C4-2B (cell line): Measurements from ENCODE around the gene ZDHHC24.

ENCODE experiments used
- ZFX ChIP-seq: fragments of 450-650 bp; IDR thresholded peaks from 2 replicates; pipeline ENCODE4 v1.6.1; 2017
- TF ChIP-seq, protein P1 (sequence below): fragments of 450-650 bp; conservative IDR thresholded peaks from 2 replicates; pipeline ENCODE4 v1.5.1; 2017; ENCODE audit warnings: mild to moderate bottlenecking

DNA sequence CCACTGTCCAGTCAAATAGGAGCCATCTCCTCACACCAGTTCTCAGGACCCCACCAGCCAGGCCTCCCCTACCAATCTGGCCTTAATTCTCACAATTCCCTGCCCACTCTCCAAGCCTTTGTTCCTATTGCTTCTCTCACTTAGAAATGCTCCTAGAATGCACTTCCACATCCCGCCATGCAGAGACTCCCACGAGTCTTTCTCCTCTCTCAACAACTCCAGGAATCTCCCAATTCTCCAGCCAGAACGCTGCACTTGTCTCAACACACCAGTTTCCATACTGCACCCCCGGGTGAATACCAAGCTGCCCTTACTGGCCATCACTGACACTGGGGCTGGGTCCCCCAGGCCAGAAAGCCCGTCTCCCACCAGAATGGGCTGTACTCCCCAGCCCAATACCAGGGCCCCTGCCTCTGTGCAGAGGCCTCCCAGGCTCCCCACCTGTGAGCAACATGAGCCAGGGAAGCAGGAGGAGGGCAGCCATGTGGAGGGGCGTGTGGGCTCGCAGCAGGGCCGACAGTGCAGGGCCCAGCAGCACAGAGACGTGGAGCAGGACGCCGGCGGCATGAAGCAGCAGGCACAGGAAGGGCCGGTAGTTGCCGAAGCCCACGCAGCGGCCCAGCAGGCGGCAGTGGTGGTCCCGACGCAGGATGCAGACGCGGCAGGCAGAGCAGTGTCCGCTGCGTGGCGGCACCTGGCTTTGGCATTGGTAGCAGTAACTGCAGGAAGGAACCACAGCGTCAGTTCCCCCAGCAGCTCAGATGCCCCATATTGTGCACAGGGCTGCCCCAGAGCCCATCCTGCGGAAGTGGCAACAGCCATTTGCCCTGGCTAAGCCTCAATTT is 2.4 kb downstream of the ZDHHC24 start:
- TF ChIP-seq, protein P1, sequence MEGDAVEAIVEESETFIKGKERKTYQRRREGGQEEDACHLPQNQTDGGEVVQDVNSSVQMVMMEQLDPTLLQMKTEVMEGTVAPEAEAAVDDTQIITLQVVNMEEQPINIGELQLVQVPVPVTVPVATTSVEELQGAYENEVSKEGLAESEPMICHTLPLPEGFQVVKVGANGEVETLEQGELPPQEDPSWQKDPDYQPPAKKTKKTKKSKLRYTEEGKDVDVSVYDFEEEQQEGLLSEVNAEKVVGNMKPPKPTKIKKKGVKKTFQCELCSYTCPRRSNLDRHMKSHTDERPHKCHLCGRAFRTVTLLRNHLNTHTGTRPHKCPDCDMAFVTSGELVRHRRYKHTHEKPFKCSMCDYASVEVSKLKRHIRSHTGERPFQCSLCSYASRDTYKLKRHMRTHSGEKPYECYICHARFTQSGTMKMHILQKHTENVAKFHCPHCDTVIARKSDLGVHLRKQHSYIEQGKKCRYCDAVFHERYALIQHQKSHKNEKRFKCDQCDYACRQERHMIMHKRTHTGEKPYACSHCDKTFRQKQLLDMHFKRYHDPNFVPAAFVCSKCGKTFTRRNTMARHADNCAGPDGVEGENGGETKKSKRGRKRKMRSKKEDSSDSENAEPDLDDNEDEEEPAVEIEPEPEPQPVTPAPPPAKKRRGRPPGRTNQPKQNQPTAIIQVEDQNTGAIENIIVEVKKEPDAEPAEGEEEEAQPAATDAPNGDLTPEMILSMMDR = no peak
- no peak for TF ChIP-seq ZFX
